NCI-H2107 (cell line): ENCODE measurements around the gene TIRAP.

Experiments used
- DNase-seq: peaks from one replicate; lab custom pipeline; 2025; lab: John Stamatoyannopoulos, UW

TIRAP gene

DNA sequence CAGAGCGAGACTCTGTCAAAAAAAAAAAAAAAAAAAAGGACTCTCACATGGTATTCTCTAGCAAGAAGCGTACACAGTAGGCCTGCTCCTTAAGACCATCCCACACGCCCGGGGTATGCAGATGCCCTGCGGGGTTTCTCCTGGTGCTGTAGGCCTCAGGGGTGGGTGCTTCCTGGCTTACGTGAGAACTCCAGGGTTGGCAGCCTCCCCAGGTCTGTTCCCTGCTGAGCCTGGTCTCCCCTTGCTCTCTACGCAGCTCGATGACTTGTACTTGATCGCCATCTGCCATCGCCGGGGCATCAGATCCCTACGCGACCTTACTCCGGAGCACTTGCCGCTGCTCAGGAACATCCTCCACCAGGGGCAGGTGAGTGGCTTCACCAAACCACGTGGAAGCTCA, 60.2 kb downstream of the TIRAP start:
- no peak for DNase-seq
